ENCODE data around the gene DOCK11. TPM values are rescaled to one million over a fixed set of nuclear protein-coding genes. Genes with fewer than 3 reads are reported as not detected.
"Not testable (repeated sequence)": the region's sequence is repeated elsewhere in the genome, so short reads cannot be mapped to it uniquely, and the experiment has no call there.

DOCK11 gene
- 10 to 100 TPM; 16.8 to 31.9 (median 26.0) TPM for polyA plus RNA-seq (ENCODE audit: insufficient read length in 10 of 10)
- long read RNA-seq, donor 1 = 0 reads
- long read RNA-seq, donor 2 = 0 reads
- long read RNA-seq, donor 3 = 0 reads
- long read RNA-seq, donor 4 = 0 reads
- long read RNA-seq, donor 5 = 0 reads
- long read RNA-seq, donor 6 = 0 reads
- long read RNA-seq, donor 7 = 0 reads
- long read RNA-seq, donor 8 = 0 reads
- long read RNA-seq, donor 9 = 0 reads

DNA sequence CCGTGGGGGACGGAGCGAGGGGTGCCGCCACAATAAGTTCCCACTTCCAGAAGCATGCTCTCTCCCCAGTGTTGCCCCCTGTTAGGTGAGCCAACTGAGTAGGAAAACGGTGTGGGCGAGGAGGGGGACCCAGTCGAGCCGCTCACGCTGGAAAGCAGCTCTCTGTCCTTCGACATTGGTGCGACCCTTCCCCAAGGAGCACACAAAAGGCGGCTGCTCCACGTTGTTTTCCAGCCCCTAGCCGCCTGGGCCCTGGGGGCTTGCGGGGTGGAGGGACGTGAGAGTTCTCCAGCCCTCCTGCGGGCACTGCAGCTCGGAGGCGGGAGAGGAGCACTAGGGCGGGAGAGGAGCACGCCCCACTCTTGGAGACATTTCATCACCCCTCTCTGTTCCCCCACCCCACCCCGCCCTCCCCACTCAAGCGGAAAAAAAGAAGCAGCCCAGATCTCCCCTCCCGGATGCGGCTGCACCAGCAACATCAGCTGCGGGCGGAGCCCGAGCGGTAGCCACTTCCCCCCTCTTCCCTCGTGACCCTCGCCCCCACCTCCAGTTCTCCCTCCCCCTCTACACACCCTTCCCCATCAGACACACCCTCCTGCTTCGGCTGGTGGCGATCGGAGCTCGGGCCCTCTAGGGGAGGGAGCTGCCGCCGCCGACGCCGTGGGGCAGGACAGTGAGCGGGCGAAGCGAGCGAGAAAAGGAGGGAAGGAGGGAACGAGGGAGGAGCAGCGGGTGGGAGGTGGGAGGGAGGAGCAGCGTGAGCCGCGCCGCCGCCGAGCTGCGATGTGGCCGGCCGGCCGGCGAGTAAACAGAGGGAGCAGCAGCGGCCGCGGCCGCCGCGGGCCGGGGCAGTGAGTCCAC is at the start of gene DOCK11:
Gene DOCK11, plus strand, starts transcription at position 755 of the 861 bp plus-strand sequence. CDS start 157 bp downstream, outside the sequence.
- peak; percentile 80 to 94 (median 82) for DNase-seq

DNA sequence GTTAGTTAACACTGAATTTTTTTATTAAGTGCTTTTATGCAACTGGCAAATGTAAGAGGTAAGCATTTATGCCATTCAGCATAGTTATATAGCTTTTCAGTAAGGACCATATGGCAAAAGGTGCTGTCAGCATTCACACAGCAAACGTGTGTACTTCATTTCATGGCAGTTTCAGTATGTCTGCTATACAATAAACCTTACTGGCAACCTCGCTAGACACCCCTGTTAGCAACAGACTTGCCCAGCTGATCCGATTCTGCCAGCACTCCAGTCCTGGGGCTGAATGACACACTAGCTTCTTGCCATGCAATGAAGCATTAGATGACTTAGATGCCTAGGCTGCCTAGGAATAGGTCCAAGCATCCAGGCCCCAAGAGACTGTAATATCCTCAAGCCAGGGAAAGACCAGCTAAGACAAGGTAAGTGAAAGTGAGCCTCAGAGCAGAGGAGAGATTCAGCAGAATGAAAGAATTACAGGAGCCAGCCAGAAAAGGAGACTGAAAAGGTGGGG is 47.3 kb upstream of the DOCK11 start:
- DNase-seq = no peak

DNA sequence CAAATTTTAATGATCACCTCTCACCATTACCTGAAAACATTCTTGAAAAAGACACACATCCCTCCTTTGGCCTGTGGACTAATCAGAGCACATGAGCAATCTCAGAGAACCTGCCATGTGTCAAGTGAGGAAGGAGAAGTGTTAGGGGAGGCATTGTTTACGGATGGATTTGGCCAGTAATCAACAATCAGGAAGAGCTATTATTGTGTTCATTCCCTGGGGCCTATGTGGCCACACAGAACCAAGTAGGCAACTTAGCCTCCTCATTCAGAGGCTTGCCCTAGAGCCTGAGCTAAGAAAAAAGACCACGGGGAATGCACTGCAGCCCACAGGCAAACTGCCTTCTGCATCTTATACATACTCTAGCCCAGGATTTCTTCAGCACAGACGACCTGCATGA is 40.6 kb upstream of the DOCK11 start:
- no peak for DNase-seq

DNA sequence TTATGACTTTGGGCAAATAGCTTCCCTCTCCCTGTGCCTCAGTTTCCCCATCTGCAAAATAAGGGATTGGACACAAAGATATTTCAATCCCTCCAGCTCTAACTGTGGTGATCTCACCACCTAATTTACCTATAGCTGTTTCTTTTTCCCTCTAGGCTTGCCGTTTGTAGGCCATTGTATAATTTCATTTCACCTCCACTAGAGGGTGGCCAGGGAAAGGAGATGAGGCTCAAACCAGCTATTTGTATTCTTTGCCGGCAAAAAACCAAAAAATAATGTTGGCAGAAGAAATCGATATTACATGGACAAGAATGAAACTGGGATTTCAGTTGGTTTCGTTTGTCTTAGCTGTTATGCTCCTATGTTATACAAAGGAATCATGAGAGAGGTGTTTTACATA is 36.1 kb upstream of the DOCK11 start:
- peak; percentile 32 to 74 (median 68) for DNase-seq

DNA sequence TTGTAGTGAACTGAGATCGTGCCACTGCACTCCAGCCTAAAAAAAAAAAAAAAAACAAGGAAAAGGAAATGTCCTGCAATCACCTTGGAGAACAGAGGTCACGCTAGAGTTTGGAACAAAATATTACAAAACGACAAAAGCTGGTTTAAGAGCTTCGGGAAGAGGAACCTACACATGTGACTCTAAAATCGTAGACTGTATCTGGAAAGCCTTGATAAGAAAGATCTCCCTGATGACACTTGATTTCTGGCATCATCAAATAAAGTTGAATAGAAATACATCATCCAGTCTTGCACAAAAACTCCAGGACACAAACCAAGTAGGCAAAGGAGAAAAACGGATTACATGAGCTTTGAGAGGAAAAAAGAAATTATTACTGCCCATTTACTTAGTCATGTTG is 31.1 kb upstream of the DOCK11 start:
- no peak for DNase-seq

DNA sequence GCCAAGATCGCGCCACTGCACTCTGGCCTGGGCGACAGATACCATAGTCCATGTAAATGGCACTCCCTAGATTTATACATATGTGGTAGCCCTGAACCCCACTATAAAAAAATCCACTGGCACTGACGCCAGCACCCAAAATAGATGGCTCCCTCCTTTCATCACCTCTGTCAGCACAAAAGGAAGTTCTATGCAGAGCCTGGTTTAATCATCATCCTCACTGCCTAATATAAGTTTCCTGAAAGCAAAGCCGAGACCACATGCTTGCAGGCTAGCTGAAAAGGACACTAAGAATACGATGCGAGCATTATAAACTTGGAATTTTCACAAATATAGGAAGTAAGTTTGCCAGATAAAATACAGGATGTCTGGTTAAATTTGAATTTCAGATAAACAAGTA is 27.5 kb upstream of the DOCK11 start:
- peak; percentile 1 to 35 (median 16) for DNase-seq

DNA sequence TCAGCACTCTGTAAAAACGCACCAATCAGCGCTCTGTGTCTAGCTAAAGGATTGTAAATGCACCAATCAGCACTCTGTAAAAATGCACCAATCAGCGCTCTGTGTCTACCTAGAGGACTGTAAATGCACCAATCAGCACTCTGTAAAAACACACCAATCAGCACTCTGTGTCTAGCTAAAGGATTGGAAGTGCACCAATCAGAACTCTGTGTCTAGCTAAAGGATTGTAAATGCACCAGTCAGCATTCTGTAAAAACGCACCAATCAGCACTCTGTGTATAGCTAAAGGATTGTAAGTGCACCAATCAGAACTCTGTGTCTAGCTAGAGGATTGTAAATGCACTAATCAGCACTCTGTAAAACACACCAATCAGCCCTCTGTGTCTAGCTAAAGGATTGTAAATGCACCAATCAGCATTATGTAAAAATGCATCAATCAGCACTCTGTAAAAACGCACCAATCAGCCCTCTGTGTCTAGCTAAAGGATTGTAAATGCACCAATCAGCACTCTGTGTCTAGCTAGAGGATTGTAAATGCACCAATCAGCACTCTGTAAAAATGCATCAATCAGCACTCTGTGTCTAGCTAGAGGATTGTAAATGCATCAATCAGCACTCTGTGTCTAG is 24.8 kb upstream of the DOCK11 start:
- DNase-seq = not testable (repeated sequence)

DNA sequence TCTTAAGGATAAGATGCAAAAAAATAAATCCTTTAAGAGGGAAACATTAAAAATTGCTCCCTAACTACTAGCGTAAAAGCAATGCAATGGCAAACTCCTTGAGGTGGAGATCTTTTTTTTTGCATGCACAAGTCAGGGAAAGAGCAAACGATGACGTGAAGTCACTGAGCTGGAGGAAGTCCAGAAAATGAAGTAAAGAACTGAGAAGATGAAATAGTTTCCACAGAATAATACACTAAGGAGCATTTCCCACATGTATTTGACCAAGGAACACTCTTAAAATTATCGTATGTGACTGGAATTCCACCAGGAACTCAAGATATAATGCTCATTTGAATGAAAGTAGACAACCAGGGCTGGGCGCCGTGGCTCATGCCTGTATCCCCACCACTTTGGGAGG is 21.0 kb upstream of the DOCK11 start:
- DNase-seq = peak in 2 of 3 donors; percentile 16 to 37

DNA sequence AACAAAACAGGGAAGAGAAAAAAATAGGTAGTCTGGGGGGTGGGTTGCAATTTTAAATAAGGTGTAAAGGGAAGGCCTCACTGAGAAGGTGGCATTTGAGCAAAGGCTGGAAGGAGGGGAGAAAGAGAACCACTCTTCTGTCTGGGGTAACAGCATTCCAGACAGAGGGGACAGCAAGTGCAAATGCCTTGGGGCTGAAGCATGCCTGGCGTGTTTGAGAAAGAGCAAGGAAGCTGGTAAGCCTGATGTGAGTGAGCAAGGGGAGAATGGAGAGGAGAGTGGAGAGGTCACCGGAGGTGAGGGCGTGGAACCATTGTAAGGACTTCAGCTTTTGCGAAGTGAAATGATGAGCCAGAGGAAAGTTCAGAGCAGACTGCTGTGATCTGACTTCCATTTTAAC is 19.7 kb upstream of the DOCK11 start:
- DNase-seq = no peak

DNA sequence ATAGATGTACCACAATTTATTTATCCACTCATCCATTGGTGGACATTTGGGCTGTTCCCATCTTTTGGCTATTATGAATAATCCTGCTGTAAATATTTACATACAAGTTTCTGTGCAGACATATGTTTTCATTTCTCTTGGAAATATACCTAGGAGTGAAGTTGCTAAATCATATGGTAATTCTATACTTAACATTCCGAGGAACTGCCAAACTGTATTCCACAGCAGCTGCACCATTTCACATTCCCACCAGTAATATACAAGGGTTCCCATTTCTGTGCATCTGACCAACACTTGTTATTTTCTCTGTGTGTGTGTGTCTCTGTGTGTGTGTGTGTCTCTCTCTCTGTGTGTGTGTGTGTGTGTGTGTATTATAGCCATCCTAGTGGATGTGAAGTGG is 15.4 kb upstream of the DOCK11 start:
- DNase-seq = no peak

DNA sequence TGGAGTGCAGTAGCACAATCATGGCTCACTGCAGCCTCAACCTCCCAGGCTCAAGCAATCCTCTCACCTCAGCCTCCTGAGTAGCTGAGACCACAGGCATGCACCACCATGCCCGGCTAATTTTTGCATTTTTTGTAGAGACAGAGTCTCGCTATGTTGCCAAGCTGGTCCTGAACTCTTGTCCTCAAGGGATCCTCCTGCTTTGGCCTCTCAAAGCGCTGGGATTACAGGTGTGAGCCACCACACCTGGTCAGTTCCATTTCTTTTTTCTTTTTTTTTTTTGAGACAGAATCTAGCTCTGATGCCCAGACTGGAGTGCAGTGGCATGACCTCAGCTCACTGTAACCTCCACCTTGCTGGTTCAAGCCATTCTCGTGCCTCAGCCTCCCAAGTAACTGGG is 13.2 kb upstream of the DOCK11 start:
- not testable (repeated sequence) for DNase-seq

DNA sequence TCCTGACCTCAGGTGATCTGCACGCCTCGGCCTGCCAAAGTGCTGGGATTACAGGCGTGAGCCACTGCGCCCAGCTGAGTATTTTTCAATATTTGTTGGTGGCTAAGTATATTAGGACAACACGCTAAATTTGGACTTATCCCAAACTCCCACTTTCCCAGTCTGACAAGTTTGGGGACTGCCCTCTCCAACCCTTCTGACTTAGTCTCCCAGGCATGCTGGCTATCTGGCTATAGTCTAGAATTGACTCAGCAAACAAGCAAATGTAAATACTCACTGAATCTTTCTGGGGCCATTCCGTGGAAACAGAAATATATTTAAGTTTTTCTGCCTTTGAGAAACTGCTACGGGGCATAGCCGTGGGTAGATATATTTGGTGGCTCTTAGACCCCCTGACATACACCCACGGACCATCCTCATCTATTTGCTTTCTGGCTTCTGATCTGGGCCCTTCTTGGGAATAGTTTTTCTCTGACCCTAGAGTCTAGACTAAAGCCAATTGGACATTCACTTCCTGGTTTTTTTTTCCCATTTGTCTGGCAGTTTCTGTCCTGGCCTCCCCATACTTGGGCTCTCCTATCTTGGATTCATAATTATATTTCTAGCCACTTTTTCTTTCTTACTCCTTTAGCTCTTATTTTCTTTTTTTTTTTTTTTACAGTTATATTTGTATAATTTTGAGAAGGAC is 11.3 kb upstream of the DOCK11 start:
- no peak for DNase-seq

DNA sequence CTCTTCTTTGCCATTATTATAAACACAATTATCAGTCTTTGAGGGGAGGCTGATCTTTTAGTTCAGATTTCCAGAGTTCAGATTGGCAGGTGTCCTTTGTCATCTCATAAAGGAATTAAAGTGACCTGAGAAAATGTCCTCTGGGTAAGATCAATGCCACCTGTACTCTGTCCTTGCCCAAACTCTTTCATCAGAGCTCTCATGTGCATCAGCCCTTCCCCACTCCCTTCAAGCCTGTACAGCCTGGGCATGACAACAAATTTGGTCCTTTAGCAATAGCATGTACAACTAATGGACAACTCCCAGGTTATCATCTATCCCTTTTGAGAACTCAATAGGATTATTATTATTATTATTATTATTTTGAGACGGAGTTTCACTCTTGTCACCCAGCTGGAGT is 8.9 kb upstream of the DOCK11 start:
- DNase-seq = not testable (repeated sequence)

DNA sequence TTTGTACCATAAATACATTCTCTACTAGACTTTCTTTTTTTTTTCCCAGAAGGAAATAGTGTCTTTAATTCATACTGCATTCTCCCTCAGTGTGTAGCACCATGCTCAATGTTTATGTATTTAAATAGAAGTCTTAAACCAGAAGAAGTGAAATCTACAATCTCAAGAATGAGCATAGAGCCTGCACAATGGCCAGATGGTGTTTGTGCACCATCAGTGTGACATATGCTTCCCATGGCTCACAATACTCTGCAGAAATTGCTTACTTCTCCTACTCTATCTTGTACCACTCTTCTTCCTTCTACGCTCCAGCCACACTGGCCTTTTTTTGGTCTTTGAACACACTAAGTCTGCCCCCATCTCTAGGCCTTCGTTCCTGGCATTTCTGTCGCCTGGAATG is 2.6 kb upstream of the DOCK11 start:
- DNase-seq = no peak

DNA sequence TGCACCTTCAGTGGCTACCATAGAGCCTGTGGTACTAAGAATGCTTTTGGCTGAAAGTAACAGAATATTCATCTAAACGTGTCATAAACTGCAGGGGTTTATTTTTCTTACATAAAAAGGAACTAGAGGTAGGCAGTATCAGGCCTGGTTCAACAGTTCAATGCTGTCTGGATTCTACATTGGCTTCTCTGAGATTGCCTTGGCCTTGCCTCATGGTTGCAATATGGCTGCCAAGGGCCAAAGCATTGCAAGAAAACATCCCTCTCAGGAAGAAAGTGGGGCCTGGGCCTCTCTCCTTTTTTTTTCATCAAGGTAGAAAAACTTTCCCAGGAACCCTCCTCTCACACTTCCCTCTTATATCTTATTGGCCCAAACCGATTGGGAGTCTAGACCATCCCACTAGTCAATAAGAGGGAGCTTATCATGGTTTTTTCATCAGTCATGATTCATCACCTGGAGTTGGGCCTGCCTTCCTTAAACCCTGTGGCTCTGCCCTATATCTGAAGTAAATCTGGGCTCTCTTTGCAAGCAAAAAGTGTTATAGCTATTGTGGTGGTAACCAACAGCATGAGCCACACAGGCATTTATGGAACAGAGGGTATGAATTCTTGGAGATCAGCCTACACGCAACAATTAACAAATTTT is 1.8 kb upstream of the DOCK11 start:
- DNase-seq = no peak

DNA sequence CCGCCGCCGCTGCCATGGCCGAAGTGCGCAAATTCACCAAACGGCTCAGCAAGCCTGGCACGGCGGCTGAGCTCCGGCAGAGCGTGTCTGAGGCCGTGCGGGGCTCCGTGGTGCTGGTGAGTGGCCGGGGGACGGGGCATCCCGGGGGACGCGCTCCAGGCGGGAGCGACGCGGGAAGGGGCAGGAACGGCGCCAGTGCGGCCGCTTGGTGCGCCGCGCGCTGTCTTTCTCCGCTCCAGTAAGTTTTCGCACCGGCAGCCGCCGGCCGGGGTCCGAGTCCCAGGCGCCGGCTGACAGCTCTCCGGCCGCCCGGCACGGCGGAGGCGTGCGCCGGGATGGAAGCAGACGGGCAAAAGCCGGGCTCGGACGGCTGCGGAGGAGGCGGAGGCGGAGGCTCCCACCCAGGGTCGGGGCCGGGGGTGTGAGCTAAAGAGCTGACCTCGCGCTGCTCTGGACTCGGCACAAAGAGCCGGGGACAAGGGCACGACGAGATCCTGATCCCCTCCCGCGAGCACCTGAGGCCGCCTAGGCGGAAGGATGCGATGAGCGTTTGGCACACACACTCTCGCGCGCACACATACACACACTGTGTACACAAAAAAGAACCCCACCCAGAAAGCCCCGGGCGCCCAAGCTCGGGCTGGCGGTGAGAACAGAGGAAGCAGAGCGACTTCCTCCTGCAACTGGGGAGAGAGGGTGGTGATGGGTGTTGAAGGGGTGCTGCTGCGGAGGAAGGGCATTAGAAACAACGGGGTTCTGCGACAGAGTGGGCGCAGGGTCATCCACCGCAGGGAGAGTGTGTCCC is 545 bp downstream of the DOCK11 start:
- DNase-seq = peak in 1 of 3 donors; percentile 60

DNA sequence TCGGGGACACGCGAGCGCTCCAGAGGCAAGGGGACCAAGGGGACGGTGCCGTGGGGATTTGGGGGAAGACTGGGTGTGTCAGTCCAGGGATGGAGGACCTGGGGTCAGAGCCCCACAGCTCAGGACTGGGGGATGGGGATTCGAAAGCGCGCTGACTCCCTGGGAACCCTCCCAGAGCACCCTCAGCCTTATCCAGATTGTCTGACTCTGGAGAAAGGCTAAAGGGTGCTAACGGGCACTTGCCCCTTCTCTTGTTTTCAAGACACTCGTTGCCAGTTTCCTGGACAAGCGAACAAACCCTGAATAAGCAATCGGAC is 1.1 kb downstream of the DOCK11 start:
- DNase-seq = no peak

DNA sequence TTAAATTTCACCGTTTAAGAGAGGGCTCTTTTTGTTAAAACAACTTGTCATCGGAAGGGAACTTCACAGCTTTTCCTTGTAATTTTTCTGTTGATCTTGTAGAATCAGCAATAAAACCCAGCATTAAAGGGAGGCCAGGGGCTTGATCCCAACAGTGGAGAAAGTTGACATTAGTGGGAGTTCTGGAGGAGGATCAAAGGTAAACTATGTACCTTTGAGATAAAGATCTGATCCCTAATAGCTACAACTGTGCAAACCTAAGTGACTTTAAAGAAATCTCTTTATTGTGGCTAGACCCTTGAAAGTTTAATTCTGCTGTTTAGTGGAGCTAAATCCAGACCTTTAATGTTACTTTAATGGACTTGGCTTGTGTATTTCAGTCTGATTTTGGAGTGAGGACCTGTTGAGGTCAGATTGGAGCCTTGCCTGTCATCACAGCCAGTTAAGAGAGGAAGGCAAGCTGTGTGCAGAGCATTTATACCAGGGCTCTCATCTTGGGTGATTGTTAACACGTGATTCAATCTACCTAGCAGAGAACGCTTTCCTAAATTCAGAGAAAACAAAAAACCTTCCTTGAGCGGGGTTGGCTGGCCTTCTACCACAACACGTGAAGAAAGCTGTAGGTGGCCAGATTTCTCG is 1.7 kb downstream of the DOCK11 start:
- DNase-seq = peak in 1 of 3 donors; percentile 22

DNA sequence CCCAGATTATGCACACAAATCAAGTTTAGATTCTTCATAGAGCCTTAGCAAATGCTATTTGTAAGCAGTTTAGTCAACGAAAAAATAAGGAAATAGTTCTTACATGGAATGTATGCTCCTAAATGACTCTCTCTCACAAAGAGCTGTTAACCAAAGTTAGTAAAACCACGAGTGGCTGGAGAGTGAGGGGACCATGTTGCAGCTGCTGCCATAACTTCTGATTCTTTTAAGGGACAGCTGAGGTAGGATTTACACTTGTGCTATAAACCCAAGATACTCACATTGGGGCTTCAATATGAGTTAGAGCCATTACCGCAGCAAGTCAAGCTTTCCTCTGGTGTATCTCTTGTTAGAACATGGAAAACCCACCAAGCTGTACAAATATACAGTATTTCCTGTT is 2.7 kb downstream of the DOCK11 start:
- DNase-seq = no peak

DNA sequence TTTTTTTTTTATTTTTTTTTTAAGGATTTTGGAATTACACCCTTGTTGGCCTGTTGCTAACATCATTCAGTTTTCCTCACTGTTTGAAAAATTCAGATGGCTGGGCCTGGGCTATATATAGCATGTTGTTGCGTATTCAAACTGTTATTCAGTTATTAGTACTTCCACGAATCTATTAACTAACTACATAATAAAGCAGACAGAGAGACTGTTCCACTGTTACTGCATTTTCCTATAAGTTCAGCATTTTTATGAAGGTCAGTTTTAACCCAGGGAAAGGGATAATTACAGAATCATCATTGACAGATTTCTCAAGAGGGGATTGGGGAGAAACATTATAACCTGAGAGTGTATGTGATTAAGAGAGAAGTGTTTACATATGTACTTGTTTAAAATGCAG is 3.1 kb downstream of the DOCK11 start:
- DNase-seq = no peak
